ENCODE data around the gene CSNK1D. TPM values are rescaled to one million over a fixed set of nuclear protein-coding genes. Genes with fewer than 3 reads are reported as not detected.

The CSNK1D gene
- total and polyA plus RNA-seq, 4 donors, result 72.7 to 160 (median 123) TPM

DNA sequence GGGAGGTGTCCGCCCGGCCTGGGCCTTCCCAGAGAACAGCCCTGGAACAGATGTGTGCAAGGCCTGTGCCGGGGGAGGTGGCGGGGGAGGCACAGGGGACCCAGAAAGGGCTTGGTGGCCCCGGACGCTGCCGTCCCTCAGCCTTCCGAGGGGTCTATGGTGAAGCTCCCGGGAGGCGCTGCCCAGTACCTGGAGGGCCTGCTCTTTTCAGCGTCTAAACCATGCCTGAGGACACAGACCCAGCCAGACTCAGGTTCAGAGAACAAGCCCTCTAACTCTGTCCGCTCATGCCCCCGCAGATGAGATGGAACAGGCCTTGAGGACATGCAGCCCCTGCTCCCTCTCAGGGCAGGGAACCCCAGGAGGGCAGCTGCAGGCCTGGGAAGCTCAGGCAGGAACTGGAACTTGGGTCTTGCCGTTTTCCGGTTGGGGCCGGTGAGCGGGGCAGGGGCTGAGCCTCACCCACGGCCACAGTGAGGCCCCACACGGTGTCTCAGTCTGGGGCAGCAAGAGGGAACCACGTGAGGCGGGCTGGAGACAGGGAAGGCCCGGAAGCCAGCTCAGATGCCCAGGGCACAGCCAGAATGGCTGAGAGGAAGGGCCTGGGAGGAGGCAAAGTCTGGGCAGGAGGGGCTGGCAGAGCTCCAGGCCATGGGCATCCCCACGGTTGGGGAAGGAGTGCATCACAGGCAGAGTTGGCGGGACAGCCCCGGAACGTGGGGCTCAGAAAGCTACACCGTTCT lies 32.1 kb downstream of the CSNK1D start:
- Histone ChIP-seq H3K4me1 (ENCODE audit: control insufficient read depth in 5 of 5, insufficient read depth in 5 of 5, low read length in 5 of 5) (peaks cover 8 to 51% (median 43%) of the 10 kb centered on the region in 5 donors), H3K36me3 (ENCODE audit: control insufficient read depth in 4 of 4, insufficient read depth in 4 of 4, low read length in 4 of 4) (peaks cover 0 to 63% (median 26%) of the 10 kb centered on the region in 4 donors), H3K27ac (ENCODE audit: low read depth in 1 of 2, low read length in 1 of 2) (peak overlapping the region; percentile 43 to 85), H3K9ac (ENCODE audit: insufficient read depth in 1 of 2, low read length in 2 of 2) (no peak overlapping the region), H3K9me3 (ENCODE audit: control insufficient read depth in 4 of 4, insufficient read depth in 3 of 4, low read length in 3 of 4) (no peaks in the 10 kb centered on the region), H3K4me3 (no peak overlapping the region), H3K27me3 (ENCODE audit: control insufficient read depth in 3 of 3, insufficient read depth in 3 of 3, low read length in 2 of 3) (no peaks in the 10 kb centered on the region)
- 33 to 43% methylated on average over 27 of the region's 27 CpGs for WGBS, 2 donors
- ATAC-seq (ENCODE audit: insufficient read depth, low FRiP score), result peak; percentile 39
- TF ChIP-seq, protein P1, sequence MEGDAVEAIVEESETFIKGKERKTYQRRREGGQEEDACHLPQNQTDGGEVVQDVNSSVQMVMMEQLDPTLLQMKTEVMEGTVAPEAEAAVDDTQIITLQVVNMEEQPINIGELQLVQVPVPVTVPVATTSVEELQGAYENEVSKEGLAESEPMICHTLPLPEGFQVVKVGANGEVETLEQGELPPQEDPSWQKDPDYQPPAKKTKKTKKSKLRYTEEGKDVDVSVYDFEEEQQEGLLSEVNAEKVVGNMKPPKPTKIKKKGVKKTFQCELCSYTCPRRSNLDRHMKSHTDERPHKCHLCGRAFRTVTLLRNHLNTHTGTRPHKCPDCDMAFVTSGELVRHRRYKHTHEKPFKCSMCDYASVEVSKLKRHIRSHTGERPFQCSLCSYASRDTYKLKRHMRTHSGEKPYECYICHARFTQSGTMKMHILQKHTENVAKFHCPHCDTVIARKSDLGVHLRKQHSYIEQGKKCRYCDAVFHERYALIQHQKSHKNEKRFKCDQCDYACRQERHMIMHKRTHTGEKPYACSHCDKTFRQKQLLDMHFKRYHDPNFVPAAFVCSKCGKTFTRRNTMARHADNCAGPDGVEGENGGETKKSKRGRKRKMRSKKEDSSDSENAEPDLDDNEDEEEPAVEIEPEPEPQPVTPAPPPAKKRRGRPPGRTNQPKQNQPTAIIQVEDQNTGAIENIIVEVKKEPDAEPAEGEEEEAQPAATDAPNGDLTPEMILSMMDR (IDR thresholded peaks at IDR 0.05; ENCODE audit: control extremely low read depth, extremely low read depth), result no peak
- DNase-seq, result no peak

- H3K4me1 ChIP-seq (ENCODE audit: control insufficient read depth in 5 of 5, insufficient read depth in 5 of 5, low read length in 5 of 5), result peaks cover 15 to 53% (median 50%) of the 10 kb centered on the region in 5 donors
- TF ChIP-seq, protein P1 (IDR thresholded peaks at IDR 0.05; ENCODE audit: control extremely low read depth, extremely low read depth), result no peak
- H3K9ac ChIP-seq (ENCODE audit: insufficient read depth in 1 of 2, low read length in 2 of 2), result no peak overlapping the region
- DNase-seq, result no peak
- peak overlapping the region; percentile 43 to 85 for H3K27ac ChIP-seq (ENCODE audit: low read depth in 1 of 2, low read length in 1 of 2)
- H3K27me3 ChIP-seq (ENCODE audit: control insufficient read depth in 3 of 3, insufficient read depth in 3 of 3, low read length in 2 of 3), result no peaks in the 10 kb centered on the region
- no peaks in the 10 kb centered on the region for H3K9me3 ChIP-seq (ENCODE audit: control insufficient read depth in 4 of 4, insufficient read depth in 3 of 4, low read length in 3 of 4)
- 64 to 71% methylated on average over 20 of the region's 20 CpGs for WGBS, 2 donors
- peaks cover 0 to 56% (median 21%) of the 10 kb centered on the region in 4 donors for H3K36me3 ChIP-seq (ENCODE audit: control insufficient read depth in 4 of 4, insufficient read depth in 4 of 4, low read length in 4 of 4)
- no peak overlapping the region for H3K4me3 ChIP-seq
- no peak for ATAC-seq (ENCODE audit: insufficient read depth, low FRiP score)
Measured at GRCh38 chr17:82240506-82241182, 32.9 kb downstream of the CSNK1D start.

GRCh38 chr17:82239926-82240505 lies 33.5 kb downstream of the CSNK1D start:
- H3K9ac ChIP-seq (ENCODE audit: insufficient read depth in 1 of 2, low read length in 2 of 2), result no peak overlapping the region
- ATAC-seq (ENCODE audit: insufficient read depth, low FRiP score), result no peak

More at GRCh38 chr17:82239926-82240505, 33.5 kb downstream of the CSNK1D start:
- peaks cover 17 to 58% (median 54%) of the 10 kb centered on the region in 5 donors for H3K4me1 ChIP-seq (ENCODE audit: control insufficient read depth in 5 of 5, insufficient read depth in 5 of 5, low read length in 5 of 5)
- peak in 1 of 3 donors; percentile 73 for DNase-seq
- H3K27me3 ChIP-seq (ENCODE audit: control insufficient read depth in 3 of 3, insufficient read depth in 3 of 3, low read length in 2 of 3), result no peaks in the 10 kb centered on the region
- H3K36me3 ChIP-seq (ENCODE audit: control insufficient read depth in 4 of 4, insufficient read depth in 4 of 4, low read length in 4 of 4), result peaks cover 0 to 49% (median 16%) of the 10 kb centered on the region in 4 donors
- TF ChIP-seq, protein P1 (IDR thresholded peaks at IDR 0.05; ENCODE audit: control extremely low read depth, extremely low read depth), result no peak
- H3K27ac ChIP-seq (ENCODE audit: low read depth in 1 of 2, low read length in 1 of 2), result peak overlapping the region in 1 of 2 donors; percentile 85
- H3K9me3 ChIP-seq (ENCODE audit: control insufficient read depth in 4 of 4, insufficient read depth in 3 of 4, low read length in 3 of 4), result no peaks in the 10 kb centered on the region
- H3K4me3 ChIP-seq, result no peak overlapping the region
- WGBS, 2 donors, result 81 to 83% methylated on average over 17 to 22 of the region's 22 CpGs
